SK-N-MC (cell line): ENCODE measurements around the gene TLK2.

ENCODE experiments used
- EZH2 ChIP-seq: fragments of 200-600 bp; sonication (generic); IDR thresholded peaks from one replicate; pipeline ENCODE4 v1.6.1; 2017; ENCODE audit warnings: antibody characterized with exemption
- FOXP2 ChIP-seq: optimal IDR thresholded peaks from 2 replicates; pipeline ENCODE3; 2011; ENCODE audit warnings: mild to moderate bottlenecking, moderate library complexity; ENCODE audit not compliant: insufficient read depth; ENCODE audit errors: extremely low read length, control extremely low read depth
- POLR2AphosphoS5 ChIP-seq: IDR thresholded peaks from 2 replicates; pipeline ENCODE4 v1.6.1; 2012; ENCODE audit warnings: mild to moderate bottlenecking, low read depth, low read length, borderline replicate concordance

DNA sequence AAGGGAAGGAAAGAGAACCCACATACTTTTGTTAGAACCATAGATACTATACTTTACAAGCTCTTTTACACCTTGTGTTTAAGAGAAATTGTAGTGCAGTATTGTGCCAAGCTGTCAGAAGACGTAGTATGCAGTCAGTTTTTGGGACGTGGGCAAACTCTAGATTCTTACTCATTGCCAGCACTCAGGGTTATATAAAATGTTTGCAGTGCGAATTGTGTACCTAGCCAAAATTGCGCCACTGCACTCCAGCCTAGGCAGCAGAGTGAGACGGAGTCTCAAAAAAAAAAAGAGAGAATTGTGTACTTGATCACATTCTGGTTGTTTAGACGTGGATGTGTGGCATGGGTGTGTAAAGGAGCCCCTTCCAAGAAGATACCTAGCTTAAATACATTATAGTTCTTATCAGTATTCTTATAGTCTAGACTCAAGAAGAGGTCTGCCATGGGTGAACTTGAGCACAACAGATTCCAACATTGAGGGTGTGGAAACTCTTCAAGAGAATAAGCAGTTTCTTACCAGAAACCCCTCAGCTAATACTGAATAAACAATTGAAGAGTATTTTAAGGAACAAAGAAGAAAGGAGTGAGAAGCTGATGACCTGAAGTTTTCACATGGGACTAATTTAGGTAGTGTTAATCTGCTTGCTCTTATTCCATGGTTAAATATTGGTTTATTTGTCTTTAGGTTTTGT is 121.5 kb downstream of the TLK2 start:
- no peak for TF ChIP-seq EZH2
- TF ChIP-seq POLR2AphosphoS5 = no peak
- TF ChIP-seq FOXP2 = no peak
